ENCODE measurements around the gene POLR3B. TPM values are rescaled to one million over a fixed set of nuclear protein-coding genes. Genes with fewer than 3 reads are reported as not detected.
"Not testable (repeated sequence)": the region's sequence is repeated elsewhere in the genome, so short reads cannot be mapped to it uniquely, and the experiment has no call there.

POLR3B gene
- total RNA-seq, 2 donors from 2014 or later = 9.0 to 12.4 TPM

DNA sequence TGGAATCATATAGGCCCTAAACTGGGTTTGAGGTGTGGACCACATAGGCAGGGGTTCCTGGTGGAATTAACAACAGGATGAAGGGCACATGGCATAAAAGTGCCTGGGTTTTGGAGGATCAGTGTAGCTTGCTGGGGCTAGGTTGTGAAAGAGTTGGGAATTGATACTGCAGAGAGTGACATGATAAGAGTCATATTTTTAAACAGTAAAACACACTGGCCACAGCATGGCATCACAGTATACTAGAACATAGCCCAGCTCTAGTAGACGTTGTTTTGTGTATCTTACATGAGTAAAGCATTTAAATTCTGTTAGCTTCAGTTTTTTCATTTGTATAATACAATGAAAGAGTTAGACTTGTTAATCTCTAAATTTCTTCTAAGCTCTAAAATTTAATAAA, 102.0 kb downstream of the POLR3B start:
- Mint-ChIP-seq H3K4me3 (no peak overlapping the region), H3K27me3 (ENCODE audit: insufficient read depth) (no peaks in the 10 kb centered on the region), H3K4me1 (no peaks in the 10 kb centered on the region), H3K9me3 (no peaks in the 10 kb centered on the region), H3K27ac (no peak overlapping the region), H3K36me3 (ENCODE audit: low read depth) (peaks cover 19% of the 10 kb centered on the region)
- DNase-seq = no peak
- H3K9me3 ChIP-seq (ENCODE audit: control insufficient read depth, low read length) = no peaks in the 10 kb centered on the region
- 100% methylated on average over 1 of the region's 1 CpG; no CpG with 5 or more reads in 1 of the 2 experiments for WGBS, 2 experiments (ENCODE audit: insufficient coverage in 1 of 2, insufficient read length in 1 of 2)
- TF ChIP-seq, protein P1, sequence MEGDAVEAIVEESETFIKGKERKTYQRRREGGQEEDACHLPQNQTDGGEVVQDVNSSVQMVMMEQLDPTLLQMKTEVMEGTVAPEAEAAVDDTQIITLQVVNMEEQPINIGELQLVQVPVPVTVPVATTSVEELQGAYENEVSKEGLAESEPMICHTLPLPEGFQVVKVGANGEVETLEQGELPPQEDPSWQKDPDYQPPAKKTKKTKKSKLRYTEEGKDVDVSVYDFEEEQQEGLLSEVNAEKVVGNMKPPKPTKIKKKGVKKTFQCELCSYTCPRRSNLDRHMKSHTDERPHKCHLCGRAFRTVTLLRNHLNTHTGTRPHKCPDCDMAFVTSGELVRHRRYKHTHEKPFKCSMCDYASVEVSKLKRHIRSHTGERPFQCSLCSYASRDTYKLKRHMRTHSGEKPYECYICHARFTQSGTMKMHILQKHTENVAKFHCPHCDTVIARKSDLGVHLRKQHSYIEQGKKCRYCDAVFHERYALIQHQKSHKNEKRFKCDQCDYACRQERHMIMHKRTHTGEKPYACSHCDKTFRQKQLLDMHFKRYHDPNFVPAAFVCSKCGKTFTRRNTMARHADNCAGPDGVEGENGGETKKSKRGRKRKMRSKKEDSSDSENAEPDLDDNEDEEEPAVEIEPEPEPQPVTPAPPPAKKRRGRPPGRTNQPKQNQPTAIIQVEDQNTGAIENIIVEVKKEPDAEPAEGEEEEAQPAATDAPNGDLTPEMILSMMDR (conservative IDR thresholded peaks at IDR 0.05) = no peak
- peaks cover 32% of the 10 kb centered on the region for H3K36me3 ChIP-seq (ENCODE audit: control insufficient read depth, insufficient read depth, low read length)
- H3K27me3 ChIP-seq (ENCODE audit: control insufficient read depth, insufficient read depth, low read length, poor library complexity, severe bottlenecking) = no peaks in the 10 kb centered on the region
- no peaks in the 10 kb centered on the region for H3K4me1 ChIP-seq (ENCODE audit: control insufficient read depth, insufficient read depth, low read length)
- H3K4me3 ChIP-seq (ENCODE audit: low read length) = no peak overlapping the region
- no peak overlapping the region for H3K9ac ChIP-seq (ENCODE audit: extremely low read depth, low read length, poor library complexity, severe bottlenecking)
- no peak overlapping the region for H3K27ac ChIP-seq (ENCODE audit: low read depth, low read length)

- no peaks in the 10 kb centered on the region for H3K27me3 ChIP-seq (ENCODE audit: control insufficient read depth, insufficient read depth, low read length, poor library complexity, severe bottlenecking)
- DNase-seq = no peak
- H3K4me1 ChIP-seq (ENCODE audit: control insufficient read depth, insufficient read depth, low read length) = no peaks in the 10 kb centered on the region
- peaks cover 17% of the 10 kb centered on the region for H3K36me3 ChIP-seq (ENCODE audit: control insufficient read depth, insufficient read depth, low read length)
- H3K9me3 ChIP-seq (ENCODE audit: control insufficient read depth, low read length) = no peaks in the 10 kb centered on the region
- peaks cover 15% of the 10 kb centered on the region for H3K9me3 Mint-ChIP-seq
- no peak overlapping the region for H3K27ac Mint-ChIP-seq
- TF ChIP-seq, protein P1 (conservative IDR thresholded peaks at IDR 0.05) = no peak
- no peaks in the 10 kb centered on the region for H3K27me3 Mint-ChIP-seq (ENCODE audit: insufficient read depth)
- H3K4me3 ChIP-seq (ENCODE audit: low read length) = no peak overlapping the region
- H3K4me1 Mint-ChIP-seq = no peaks in the 10 kb centered on the region
- peaks cover 38% of the 10 kb centered on the region for H3K36me3 Mint-ChIP-seq (ENCODE audit: low read depth)
- WGBS, 2 experiments (ENCODE audit: insufficient coverage in 1 of 2, insufficient read length in 1 of 2) = 90 to 100% methylated on average over 2 of the region's 2 CpGs
- no peak overlapping the region for H3K9ac ChIP-seq (ENCODE audit: extremely low read depth, low read length, poor library complexity, severe bottlenecking)
- no peak overlapping the region for H3K4me3 Mint-ChIP-seq
- no peak overlapping the region for H3K27ac ChIP-seq (ENCODE audit: low read depth, low read length)
Measured at GRCh38 chr12:106461730-106462129, 104.2 kb downstream of the POLR3B start.

GRCh38 chr12:106465605-106466004, 108.1 kb downstream of the POLR3B start:
- not testable (repeated sequence) for H3K4me1 Mint-ChIP-seq; H3K27ac Mint-ChIP-seq; DNase-seq; H3K36me3 ChIP-seq (ENCODE audit: control insufficient read depth, insufficient read depth, low read length); H3K4me3 Mint-ChIP-seq; H3K9ac ChIP-seq (ENCODE audit: extremely low read depth, low read length, poor library complexity, severe bottlenecking); H3K4me1 ChIP-seq (ENCODE audit: control insufficient read depth, insufficient read depth, low read length); H3K27me3 ChIP-seq (ENCODE audit: control insufficient read depth, insufficient read depth, low read length, poor library complexity, severe bottlenecking); H3K27me3 Mint-ChIP-seq (ENCODE audit: insufficient read depth); H3K9me3 ChIP-seq (ENCODE audit: control insufficient read depth, low read length); H3K27ac ChIP-seq (ENCODE audit: low read depth, low read length); H3K4me3 ChIP-seq (ENCODE audit: low read length)
- 90% methylated on average over 2 of the region's 4 CpGs; no CpG with 5 or more reads in 1 of the 2 experiments for WGBS, 2 experiments (ENCODE audit: insufficient coverage in 1 of 2, insufficient read length in 1 of 2)
- Mint-ChIP-seq H3K36me3 (ENCODE audit: low read depth) (peaks cover 67% of the 10 kb centered on the region), H3K9me3 (peaks cover 39% of the 10 kb centered on the region)

GRCh38 chr12:106475662-106476061, 118.1 kb downstream of the POLR3B start:
- WGBS, 2 experiments (ENCODE audit: insufficient coverage in 1 of 2, insufficient read length in 1 of 2) = no CpG with 5 or more reads among the region's 3 CpGs
- H3K27me3 Mint-ChIP-seq (ENCODE audit: insufficient read depth); H3K4me1 Mint-ChIP-seq; H3K4me3 Mint-ChIP-seq; H3K4me3 ChIP-seq (ENCODE audit: low read length); H3K36me3 ChIP-seq (ENCODE audit: control insufficient read depth, insufficient read depth, low read length); H3K9ac ChIP-seq (ENCODE audit: extremely low read depth, low read length, poor library complexity, severe bottlenecking); H3K27me3 ChIP-seq (ENCODE audit: control insufficient read depth, insufficient read depth, low read length, poor library complexity, severe bottlenecking); H3K4me1 ChIP-seq (ENCODE audit: control insufficient read depth, insufficient read depth, low read length); H3K9me3 ChIP-seq (ENCODE audit: control insufficient read depth, low read length); H3K27ac ChIP-seq (ENCODE audit: low read depth, low read length); H3K27ac Mint-ChIP-seq; DNase-seq: not testable (repeated sequence)
- Mint-ChIP-seq H3K9me3 (peaks cover 25% of the 10 kb centered on the region), H3K36me3 (ENCODE audit: low read depth) (peaks cover 21% of the 10 kb centered on the region)

DNA sequence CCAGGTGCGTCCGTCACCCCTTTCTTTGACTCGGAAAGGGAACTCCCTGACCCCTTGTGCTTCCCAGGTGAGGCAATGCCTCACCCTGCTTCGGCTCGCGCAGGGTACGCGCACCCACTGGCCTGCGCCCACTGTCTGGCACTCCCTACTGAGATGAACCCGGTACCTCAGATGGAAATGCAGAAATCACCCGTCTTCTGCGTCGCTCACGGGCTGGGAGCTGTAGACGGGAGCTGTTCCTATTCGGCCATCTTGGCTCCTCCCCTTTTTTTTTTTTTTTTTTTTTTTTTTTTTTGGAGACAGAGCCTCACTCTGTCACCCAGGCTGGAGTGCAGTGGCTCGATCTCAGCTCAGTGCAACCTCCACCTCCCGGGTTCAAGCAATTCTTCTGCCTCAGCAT, 120.1 kb downstream of the POLR3B start:
- peak overlapping the region; percentile 85 for H3K27ac Mint-ChIP-seq
- not testable (repeated sequence) for H3K4me1 ChIP-seq (ENCODE audit: control insufficient read depth, insufficient read depth, low read length); H3K4me3 ChIP-seq (ENCODE audit: low read length); H3K9ac ChIP-seq (ENCODE audit: extremely low read depth, low read length, poor library complexity, severe bottlenecking); H3K36me3 ChIP-seq (ENCODE audit: control insufficient read depth, insufficient read depth, low read length); H3K27ac ChIP-seq (ENCODE audit: low read depth, low read length); H3K27me3 ChIP-seq (ENCODE audit: control insufficient read depth, insufficient read depth, low read length, poor library complexity, severe bottlenecking); H3K9me3 ChIP-seq (ENCODE audit: control insufficient read depth, low read length); H3K27me3 Mint-ChIP-seq (ENCODE audit: insufficient read depth)
- H3K36me3 Mint-ChIP-seq (ENCODE audit: low read depth) = peaks cover 18% of the 10 kb centered on the region
- WGBS, 2 experiments (ENCODE audit: insufficient coverage in 1 of 2, insufficient read length in 1 of 2) = 91 to 97% methylated on average over 8 to 18 of the region's 18 CpGs
- H3K4me3 Mint-ChIP-seq = peak overlapping the region; percentile 52
- peak; percentile 57 for DNase-seq
- peaks cover 15% of the 10 kb centered on the region for H3K9me3 Mint-ChIP-seq
- H3K4me1 Mint-ChIP-seq = peaks cover 14% of the 10 kb centered on the region
